Hepatocyte (in vitro differentiated cells): ENCODE measurements around the gene ZNF831.

Experiments used
- CTCF ChIP-seq: fragments of 200-600 bp; sonication (generic); IDR thresholded peaks from 2 replicates; pipeline ENCODE4 v1.5.1; 2016; ENCODE audit warnings: antibody characterized with exemption, mild to moderate bottlenecking; ENCODE audit not compliant: poor library complexity
- EZH2 ChIP-seq: fragments of 200-600 bp; sonication (generic); IDR thresholded peaks from 2 replicates; pipeline ENCODE4 v1.6.1; 2016; ENCODE audit warnings: antibody characterized with exemption, mild to moderate bottlenecking, borderline replicate concordance

- TF ChIP-seq CTCF, result no peak
- no peak for TF ChIP-seq EZH2
These were observed 42.7 kb upstream of the ZNF831 start for GRCh38 chr20:59120919-59121318.
